RWPE2 (cell line): ENCODE measurements around the gene SHMT2.

Experiments
- ATAC-seq: fragments of 200-7000 bp; cut with Tn5 transposase; 3 replicates; pipeline ENCODE4 v1.9.1; 2021; ENCODE audit warnings: low read depth
- DNase-seq: peaks from one replicate; pipeline ENCODE4 v3.0.0-alpha.2; 2020; ENCODE audit warnings: low spot score
- H3K27ac ChIP-seq: fragments of 450-650 bp; 2 replicates; pipeline ENCODE4 v1.5.1; 2017; ENCODE audit warnings: mild to moderate bottlenecking; ENCODE audit not compliant: poor library complexity, severe bottlenecking
- H3K27me3 ChIP-seq: fragments of 250-450 bp; sonication (Bioruptor Pico); 2 replicates; pipeline ENCODE4 v1.5.1; 2021; ENCODE audit warnings: mild to moderate bottlenecking, moderate library complexity; ENCODE audit not compliant: insufficient read depth, poor library complexity, severe bottlenecking
- H3K36me3 ChIP-seq: fragments of 250-450 bp; sonication (Bioruptor Pico); 2 replicates; pipeline ENCODE4 v1.5.1; 2020; ENCODE audit warnings: low read depth, mild to moderate bottlenecking, moderate library complexity
- H3K4me1 ChIP-seq: fragments of 250-450 bp; sonication (Bioruptor Pico); 2 replicates; pipeline ENCODE4 v1.5.1; 2021; ENCODE audit warnings: mild to moderate bottlenecking, moderate library complexity; ENCODE audit not compliant: insufficient read depth, poor library complexity, severe bottlenecking
- H3K4me3 ChIP-seq: fragments of 250-450 bp; sonication (Bioruptor Pico); 2 replicates; pipeline ENCODE4 v1.5.1; 2021; ENCODE audit warnings: mild to moderate bottlenecking, moderate library complexity; ENCODE audit not compliant: severe bottlenecking
- H3K9me3 ChIP-seq: fragments of 250-450 bp; sonication (Bioruptor Pico); 2 replicates; pipeline ENCODE4 v1.5.1; 2021; ENCODE audit warnings: mild to moderate bottlenecking, moderate library complexity; ENCODE audit not compliant: severe bottlenecking
- TF ChIP-seq, protein P1 (sequence below): fragments of 450-650 bp; IDR thresholded peaks from one replicate; pipeline ENCODE4 v1.5.1; 2017; ENCODE audit warnings: mild to moderate bottlenecking, moderate library complexity; ENCODE audit not compliant: poor library complexity, severe bottlenecking

SHMT2 gene

DNA sequence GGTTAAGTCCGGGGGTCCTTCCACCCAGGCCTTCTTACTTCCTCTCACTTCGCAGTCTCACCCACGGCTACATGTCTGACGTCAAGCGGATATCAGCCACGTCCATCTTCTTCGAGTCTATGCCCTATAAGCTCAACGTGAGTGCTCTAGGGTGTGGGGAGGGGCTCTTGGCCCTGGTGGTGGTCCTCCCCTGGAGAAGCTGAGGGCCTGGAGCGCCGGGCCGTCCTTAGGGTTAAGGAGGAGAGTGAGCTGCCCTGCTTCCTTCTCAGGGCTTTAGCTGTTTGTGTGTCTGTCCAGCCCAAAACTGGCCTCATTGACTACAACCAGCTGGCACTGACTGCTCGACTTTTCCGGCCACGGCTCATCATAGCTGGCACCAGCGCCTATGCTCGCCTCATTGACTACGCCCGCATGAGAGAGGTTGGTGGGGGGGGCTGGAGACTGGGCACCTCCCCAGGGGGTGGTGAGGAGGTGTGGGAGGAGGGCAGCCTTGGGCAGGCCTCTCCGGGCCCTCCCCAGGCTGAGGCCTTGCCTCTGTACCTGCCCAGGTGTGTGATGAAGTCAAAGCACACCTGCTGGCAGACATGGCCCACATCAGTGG lies 2.7 kb downstream of the SHMT2 start:
- no peak overlapping the region for H3K27ac ChIP-seq

DNA sequence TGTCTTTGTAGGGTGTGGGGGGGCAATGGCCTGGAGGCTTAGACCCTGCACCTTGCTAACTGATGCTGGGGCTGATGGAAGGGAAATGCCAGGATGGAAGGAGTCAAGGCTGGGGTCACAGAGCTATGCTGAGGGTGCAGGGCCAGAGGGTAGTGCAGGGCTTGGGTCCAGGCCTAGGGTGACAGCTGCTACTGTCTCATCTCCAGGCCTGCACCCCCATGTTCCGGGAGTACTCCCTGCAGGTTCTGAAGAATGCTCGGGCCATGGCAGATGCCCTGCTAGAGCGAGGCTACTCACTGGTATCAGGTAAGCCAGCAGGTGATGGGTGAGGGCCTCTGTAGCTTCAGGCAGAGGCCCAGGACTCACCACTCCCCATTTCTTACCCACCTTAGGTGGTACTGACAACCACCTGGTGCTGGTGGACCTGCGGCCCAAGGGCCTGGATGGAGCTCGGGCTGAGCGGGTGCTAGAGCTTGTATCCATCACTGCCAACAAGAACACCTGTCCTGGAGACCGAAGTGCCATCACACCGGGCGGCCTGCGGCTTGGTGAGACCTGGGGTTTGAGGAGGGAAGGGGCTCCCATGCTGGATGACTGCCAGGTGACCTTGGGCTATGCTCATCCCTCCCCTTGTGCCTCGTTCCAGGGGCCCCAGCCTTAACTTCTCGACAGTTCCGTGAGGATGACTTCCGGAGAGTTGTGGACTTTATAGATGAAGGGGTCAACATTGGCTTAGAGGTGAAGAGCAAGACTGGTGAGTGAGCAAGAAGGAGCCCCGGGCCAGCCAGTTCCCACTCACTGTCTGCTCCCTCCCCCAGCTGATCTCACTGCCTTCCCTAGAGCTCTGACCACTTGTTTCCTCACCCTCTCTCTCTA lies 4.1 kb downstream of the SHMT2 start:
- Histone ChIP-seq H3K27ac (no peak overlapping the region), H3K9me3 (no peaks in the 10 kb centered on the region), H3K4me1 (no peaks in the 10 kb centered on the region), H3K36me3 (peaks cover 50% of the 10 kb centered on the region), H3K27me3 (peaks cover 3% of the 10 kb centered on the region), H3K4me3 (no peak overlapping the region)
- ATAC-seq (no peak), DNase-seq (peak; percentile 60)
- TF ChIP-seq, protein P1, sequence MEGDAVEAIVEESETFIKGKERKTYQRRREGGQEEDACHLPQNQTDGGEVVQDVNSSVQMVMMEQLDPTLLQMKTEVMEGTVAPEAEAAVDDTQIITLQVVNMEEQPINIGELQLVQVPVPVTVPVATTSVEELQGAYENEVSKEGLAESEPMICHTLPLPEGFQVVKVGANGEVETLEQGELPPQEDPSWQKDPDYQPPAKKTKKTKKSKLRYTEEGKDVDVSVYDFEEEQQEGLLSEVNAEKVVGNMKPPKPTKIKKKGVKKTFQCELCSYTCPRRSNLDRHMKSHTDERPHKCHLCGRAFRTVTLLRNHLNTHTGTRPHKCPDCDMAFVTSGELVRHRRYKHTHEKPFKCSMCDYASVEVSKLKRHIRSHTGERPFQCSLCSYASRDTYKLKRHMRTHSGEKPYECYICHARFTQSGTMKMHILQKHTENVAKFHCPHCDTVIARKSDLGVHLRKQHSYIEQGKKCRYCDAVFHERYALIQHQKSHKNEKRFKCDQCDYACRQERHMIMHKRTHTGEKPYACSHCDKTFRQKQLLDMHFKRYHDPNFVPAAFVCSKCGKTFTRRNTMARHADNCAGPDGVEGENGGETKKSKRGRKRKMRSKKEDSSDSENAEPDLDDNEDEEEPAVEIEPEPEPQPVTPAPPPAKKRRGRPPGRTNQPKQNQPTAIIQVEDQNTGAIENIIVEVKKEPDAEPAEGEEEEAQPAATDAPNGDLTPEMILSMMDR, result no peak

More for the DNA sequence above, 2.7 kb downstream of the SHMT2 start:
- peak; percentile 24 for DNase-seq
- peaks cover 50% of the 10 kb centered on the region for H3K36me3 ChIP-seq
- H3K9me3 ChIP-seq, result no peaks in the 10 kb centered on the region
- no peaks in the 10 kb centered on the region for H3K4me1 ChIP-seq
- no peak overlapping the region for H3K4me3 ChIP-seq
- TF ChIP-seq, protein P1, result no peak
- ATAC-seq, result no peak
- H3K27me3 ChIP-seq, result no peaks in the 10 kb centered on the region

DNA sequence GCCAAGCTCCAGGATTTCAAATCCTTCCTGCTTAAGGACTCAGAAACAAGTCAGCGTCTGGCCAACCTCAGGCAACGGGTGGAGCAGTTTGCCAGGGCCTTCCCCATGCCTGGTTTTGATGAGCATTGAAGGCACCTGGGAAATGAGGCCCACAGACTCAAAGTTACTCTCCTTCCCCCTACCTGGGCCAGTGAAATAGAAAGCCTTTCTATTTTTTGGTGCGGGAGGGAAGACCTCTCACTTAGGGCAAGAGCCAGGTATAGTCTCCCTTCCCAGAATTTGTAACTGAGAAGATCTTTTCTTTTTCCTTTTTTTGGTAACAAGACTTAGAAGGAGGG lies 4.7 kb downstream of the SHMT2 start:
- TF ChIP-seq, protein P1, result no peak
- Histone ChIP-seq H3K9me3 (no peaks in the 10 kb centered on the region), H3K27me3 (peaks cover 6% of the 10 kb centered on the region), H3K4me1 (no peaks in the 10 kb centered on the region), H3K36me3 (peaks cover 50% of the 10 kb centered on the region), H3K27ac (no peak overlapping the region), H3K4me3 (no peak overlapping the region)
- ATAC-seq (no peak), DNase-seq (no peak)

DNA sequence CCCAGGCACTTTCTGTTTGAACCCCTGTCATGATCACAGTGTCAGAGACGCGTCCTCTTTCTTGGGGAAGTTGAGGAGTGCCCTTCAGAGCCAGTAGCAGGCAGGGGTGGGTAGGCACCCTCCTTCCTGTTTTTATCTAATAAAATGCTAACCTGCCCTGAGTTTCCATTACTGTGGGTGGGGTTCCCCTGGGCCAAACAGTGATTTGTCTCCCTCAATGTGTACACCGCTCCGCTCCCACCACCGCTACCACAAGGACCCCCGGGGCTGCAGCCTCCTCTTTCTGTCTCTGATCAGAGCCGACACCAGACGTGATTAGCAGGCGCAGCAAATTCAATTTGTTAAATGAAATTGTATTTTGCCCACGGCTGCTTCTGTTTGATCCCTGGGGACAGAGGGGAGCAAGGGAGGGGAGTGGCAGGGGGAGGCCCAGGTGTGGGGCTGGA lies 5.1 kb downstream of the SHMT2 start:
- H3K27me3 ChIP-seq, result peaks cover 6% of the 10 kb centered on the region
- peaks cover 50% of the 10 kb centered on the region for H3K36me3 ChIP-seq
- no peaks in the 10 kb centered on the region for H3K9me3 ChIP-seq
- DNase-seq (peak; percentile 25), ATAC-seq (no peak)
- H3K27ac ChIP-seq, result no peak overlapping the region
- no peaks in the 10 kb centered on the region for H3K4me1 ChIP-seq
- H3K4me3 ChIP-seq, result no peak overlapping the region
- TF ChIP-seq, protein P1, result no peak
